Epithelial cell of proximal tubule (primary cell): ENCODE data around the gene ARFRP1. TPM values are rescaled to one million over a fixed set of nuclear protein-coding genes. Genes with fewer than 3 reads are reported as not detected.
A peak's percentile ranks its signal among the peaks of the same experiment; 100 is the strongest.

Experiments used
- DNase-seq: peaks from one replicate; pipeline ENCODE4 v3.0.0-alpha.2; 2011; ENCODE audit warnings: low read depth
- H3K4me3 ChIP-seq: 2 replicates; pipeline ENCODE4 v1.5.1; 2011; ENCODE audit warnings: low read depth, mild to moderate bottlenecking, low read length
- CTCF ChIP-seq: conservative IDR thresholded peaks from 2 replicates; pipeline ENCODE4 v1.5.1; 2012; ENCODE audit warnings: low read depth, mild to moderate bottlenecking, low read length
- total RNA-seq: library from RNA; depleted of rRNA; stranded (reverse); fragments of >200 nt; gene quantifications from 2 replicates; pipeline ENCODE4 v1.2.3, GENCODE V29; 2015

Gene ARFRP1
- total RNA-seq = 42.1 and 49.0 TPM in 2 replicates

GRCh38 chr20:63707558-63708300 is at the start of gene ARFRP1, which contains the start of gene ZGPAT:
Gene ARFRP1, minus strand, starts transcription at chr20:63707976. Its CDS starts 885 bp downstream, at chr20:63707091.
Gene ZGPAT, plus strand, starts transcription at chr20:63708039. Its CDS starts 542 bp downstream, at chr20:63708581.
- H3K4me3 ChIP-seq = peak within 1 kb of the TSS; percentile 90
- DNase-seq = no peak
- TF ChIP-seq CTCF = no peak

- DNase-seq = no peak
Measured at GRCh38 chr20:63756648-63756991, 48.8 kb upstream of the ARFRP1 start.

GRCh38 chr20:63755933-63756647 is 48.3 kb upstream of the ARFRP1 start:
- DNase-seq = no peak
- no peak overlapping the region for H3K4me3 ChIP-seq
- no peak for TF ChIP-seq CTCF

More at GRCh38 chr20:63756648-63756991, 48.8 kb upstream of the ARFRP1 start:
- TF ChIP-seq CTCF = no peak
- no peak overlapping the region for H3K4me3 ChIP-seq

GRCh38 chr20:63754008-63754407 is 46.2 kb upstream of the ARFRP1 start:
- no peak for TF ChIP-seq CTCF
- H3K4me3 ChIP-seq = no peak overlapping the region
- no peak for DNase-seq

GRCh38 chr20:63753381-63753780 is 45.6 kb upstream of the ARFRP1 start:
- no peak for DNase-seq
- TF ChIP-seq CTCF = no peak

GRCh38 chr20:63752411-63753101 is 44.8 kb upstream of the ARFRP1 start:
- no peak for TF ChIP-seq CTCF
- no peak for DNase-seq

More at GRCh38 chr20:63753381-63753780, 45.6 kb upstream of the ARFRP1 start:
- H3K4me3 ChIP-seq = no peak overlapping the region

More at GRCh38 chr20:63752411-63753101, 44.8 kb upstream of the ARFRP1 start:
- H3K4me3 ChIP-seq = no peak overlapping the region
